Fibroblast of peridontal ligament (primary cell): ENCODE measurements around the gene COL28A1.
A peak's percentile ranks its signal among the peaks of the same experiment; 100 is the strongest.
"Not testable (repeated sequence)": the region's sequence is repeated elsewhere in the genome, so short reads cannot be mapped to it uniquely, and the experiment has no call there.

ENCODE experiments used
- DNase-seq: peaks from one replicate; pipeline ENCODE4 v3.0.0-alpha.2; 2010; ENCODE audit errors: extremely low read depth

COL28A1 gene

DNA sequence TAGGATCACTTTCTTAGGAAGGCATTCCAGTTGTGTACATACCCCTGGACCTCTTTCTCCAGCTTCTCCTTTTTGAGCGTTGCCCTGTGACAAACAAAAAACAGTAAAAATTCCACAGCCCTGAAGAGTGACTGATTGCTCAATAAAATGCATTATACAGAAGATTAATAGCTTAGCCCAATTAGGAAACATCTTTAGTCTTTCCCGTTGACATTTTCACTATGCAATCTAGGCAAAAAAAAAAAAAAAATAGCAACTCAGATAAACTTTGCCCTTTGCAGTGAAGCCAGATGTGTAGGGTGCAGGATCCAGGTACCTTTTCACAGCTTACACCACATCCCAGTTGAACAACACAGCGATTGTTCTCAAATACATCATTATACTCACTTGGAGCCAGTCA is 17.9 kb downstream of the COL28A1 start:
- no peak for DNase-seq

DNA sequence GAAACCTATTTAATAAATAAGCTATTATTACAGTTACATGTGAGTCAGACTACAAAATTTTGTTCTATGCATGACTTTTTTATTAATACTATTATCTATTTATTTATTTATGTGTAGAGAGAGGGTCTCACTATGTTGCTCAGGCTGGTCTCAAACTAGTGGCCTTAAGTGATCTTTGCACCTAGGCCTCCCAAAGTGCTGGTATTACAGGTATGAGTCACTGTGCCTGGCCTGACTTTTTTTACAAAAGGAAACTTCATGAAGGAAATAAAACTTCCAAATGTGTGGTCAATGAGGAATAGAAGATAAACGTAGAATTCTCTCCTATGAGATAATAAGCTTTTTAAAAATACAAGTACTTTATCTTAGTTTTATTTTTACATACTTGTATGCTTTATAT is 19.0 kb downstream of the COL28A1 start:
- no peak for DNase-seq

DNA sequence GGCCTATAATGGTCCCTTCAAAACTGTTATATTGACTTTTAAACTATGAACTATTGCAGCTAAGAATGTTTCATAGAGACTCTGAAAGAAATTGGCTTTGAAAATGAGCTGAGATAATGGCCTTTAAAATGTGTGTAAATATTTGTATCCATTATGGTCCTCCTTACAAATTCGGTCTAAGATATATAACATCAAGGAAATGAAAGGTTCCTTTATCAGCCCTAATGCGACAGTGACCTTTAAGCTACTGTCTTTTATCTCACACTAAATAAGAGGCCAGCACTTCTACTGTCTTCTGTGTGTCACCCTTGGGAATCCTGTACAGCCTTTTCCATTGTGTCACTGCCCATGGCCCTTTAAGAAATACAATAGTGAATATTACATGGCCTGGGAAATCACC is 19.5 kb downstream of the COL28A1 start:
- no peak for DNase-seq

DNA sequence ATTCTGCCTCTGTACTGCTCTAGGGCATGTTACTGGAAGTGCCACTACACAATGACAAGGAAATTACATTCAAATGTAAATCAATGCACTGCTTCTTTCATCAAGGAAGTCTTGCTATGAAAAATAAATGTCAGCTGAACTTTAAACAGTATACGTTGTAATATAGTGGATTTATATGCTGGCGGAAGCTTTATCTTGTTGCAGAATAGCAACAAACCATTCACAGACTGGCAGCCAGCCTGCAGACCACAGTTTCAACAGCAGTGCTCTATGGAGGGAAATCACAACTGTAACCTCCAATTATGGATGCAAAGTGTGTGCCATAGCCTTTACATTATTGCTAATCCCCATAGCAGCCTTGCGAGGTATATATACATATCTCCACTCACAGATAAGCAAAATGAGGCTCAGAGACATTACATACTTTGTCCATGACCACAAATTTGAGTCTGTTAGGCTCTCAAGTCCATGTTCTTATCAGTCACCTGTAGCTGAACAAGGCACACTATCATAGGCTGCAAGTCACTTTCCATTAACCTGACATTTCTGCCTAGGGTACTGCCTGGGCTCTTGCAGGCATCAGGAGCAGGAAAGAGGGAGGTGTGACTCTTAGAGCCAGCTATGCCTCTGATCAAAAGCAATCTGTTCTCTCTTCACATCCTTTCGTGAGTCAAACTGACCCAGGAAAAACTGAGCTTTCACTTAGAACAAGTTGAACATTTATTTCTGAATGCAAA is 22.6 kb downstream of the COL28A1 start:
- no peak for DNase-seq

DNA sequence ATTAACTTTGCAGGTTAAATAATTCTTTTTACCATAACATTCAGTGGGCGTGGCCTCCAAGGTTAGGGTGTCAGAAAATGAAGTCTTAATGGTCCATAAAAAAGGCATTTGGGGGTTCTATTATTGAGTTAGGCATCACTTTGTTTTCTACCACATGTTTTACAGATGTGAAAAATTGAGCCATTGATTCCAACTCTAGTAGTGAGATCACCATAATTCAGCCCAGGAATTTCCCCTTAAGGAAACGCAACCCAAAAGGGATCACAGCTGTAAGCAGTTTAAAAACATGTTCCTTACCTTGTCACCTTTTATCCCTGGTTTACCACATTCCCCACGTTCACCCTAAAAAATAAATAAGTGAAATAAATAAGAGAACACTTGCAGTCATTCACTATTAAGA is 24.9 kb downstream of the COL28A1 start:
- peak; percentile 40 for DNase-seq

DNA sequence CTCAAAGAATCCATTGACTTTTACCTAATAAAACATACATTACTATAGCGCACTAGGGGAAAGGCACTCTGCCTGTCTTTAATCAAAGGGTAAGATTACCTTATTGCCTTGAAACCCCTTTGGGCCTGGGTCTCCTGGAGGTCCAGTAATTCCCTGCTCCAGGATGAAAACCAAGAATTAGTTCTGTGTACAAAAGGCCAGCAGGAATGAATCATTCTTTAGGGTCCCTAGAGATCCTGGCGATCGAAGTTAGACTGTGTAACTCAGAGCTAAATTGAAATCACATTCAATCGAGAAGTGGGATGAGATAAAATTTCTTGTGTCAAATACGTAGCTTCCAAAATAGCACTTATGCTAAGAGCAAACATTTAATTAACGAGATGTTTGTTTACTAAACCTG is 29.8 kb downstream of the COL28A1 start:
- peak; percentile 74 for DNase-seq

DNA sequence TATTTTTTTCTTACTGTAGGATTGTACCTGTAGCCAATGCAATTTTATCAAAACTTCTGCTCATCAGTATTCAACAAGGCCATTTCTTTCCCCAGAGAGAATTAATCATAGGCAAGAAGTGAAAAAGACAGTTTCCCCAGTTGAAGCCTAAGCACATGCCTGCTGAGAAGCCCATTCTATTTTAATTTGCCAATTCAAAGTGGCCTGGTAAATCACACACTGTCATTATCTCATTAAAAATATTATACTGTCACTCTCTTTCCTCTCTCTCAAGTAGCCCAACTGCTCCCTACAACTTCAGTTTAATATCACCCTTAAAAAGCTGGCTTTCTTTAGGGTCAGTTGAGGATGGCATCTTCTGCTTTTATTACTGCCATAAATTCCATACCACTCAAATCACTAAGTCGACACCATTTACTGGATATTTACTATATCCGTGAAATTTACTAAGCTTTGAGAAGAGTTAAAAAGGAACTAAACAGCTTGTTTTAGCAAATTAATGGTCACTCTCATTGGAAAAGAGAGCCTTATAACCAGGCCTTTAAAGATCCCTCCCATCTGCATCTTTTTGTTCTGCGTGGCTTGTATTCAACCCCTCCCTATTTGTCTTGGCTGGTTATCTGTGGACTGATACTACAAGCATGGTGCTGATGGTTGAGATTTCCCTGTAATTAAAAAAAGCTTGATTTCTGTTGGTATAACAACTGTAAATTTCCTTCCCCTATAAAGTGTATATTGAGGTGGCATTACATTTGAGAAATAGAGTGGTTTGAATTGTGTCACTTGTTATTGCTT is 30.6 kb downstream of the COL28A1 start:
- peak; percentile 41 for DNase-seq

DNA sequence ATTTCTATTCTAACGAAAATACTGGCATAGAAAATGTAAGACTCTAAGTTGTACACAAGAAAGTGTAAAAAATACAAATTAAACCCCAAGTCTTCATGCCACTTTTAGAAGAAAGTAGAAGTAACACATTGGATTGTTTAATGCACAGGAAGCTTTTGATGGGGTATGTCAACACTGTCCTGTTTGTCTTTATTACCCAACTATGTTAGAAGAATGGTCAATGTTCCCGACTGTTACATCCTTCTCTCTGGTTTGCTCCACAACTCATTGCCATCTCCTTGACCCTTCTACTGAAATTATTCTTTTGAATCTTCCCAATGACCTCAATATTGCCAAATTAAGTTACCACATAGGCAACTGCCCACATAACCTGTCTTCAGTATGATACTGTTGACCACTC is 35.8 kb downstream of the COL28A1 start:
- DNase-seq = no peak

DNA sequence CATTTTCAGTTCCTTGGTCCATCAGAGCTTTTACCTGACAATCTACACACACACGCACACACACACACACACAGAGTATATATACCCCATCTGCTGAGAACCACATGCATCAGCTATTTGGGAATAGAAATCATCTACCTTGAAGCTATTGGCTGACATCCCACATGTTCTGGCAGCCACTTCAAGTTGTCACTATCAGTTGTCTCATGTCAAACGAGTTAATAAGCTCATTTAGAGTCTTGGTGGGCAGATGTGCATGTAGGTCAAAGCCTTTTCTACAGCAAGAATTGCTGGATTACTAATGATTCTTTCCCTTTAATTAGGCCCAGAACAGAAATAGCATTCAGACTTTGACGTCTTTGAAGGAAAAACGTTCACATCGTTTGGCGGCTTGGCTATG is 36.8 kb downstream of the COL28A1 start:
- no peak for DNase-seq

DNA sequence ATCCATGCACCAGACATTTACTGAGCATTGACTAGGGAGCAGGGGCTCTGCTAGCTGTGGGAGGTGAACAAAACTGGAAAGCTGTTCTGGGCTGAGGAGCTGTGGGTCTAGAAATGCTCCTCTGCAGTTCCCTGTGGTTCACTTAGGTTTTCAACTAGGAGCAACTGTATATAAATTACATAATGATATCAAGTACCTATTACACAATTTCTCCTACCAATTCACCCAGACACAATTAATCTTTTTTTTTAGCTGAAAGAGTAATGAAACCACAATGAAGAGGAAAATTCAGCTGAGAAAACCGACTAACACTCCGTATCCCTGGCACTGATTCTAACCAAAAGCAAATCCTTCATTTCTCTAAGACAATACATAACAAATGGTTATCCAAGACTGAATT is 39.4 kb downstream of the COL28A1 start:
- DNase-seq = no peak

DNA sequence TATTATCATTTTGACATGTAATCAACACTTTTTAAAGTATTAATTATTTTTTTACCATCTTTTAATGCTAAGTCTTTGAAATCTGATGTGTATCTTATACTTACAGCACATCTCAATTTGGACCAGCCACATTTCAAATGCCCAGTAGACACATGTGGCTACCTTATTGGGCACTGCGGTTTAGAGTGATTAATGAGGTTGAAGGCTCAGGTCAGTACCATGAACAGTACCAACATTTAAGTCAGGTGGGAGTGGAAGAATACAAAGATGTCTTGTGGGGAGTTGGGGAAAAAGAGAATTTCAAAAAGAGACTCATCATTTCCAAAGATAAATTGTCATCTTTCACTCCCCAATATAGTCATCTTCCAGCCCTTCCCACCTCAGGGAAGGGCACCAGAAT is 40.5 kb downstream of the COL28A1 start:
- no peak for DNase-seq

DNA sequence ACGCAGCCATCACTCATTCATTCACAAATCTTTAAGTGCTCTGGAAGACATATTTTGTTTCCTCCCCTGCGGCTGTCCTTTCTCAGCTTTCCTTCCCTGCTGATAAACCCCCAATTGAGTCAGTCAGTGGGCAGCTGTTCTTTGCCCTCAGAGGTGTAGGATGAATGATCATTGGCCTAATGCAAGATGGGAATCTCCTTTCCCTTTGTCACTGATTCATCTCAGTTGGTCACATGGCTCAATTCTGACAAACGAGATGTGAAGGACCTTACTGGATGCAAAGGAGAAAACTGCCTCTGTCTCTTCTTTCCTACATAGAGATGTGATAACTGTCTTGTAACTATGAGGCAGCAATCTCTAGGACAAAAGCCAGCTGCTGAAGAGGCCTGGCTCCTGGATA is 44.6 kb downstream of the COL28A1 start:
- DNase-seq = no peak

DNA sequence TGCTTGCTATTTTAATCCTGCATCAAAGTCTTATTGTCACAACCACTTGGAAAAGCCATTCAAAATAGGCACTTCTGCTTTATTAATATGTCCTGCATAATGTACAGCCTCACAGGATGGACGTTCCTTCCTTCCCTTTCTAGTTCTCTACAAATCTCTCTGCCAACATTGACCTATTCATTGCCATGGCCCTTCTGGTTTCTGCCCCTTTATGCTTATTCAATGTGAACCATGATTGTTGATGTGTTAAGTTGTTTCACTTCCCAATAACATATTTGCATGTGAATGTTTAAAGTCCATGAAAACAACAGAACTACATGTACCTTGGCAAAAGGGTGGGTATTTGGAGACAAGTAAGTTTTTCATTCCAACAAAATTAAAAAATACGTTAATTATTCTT is 45.7 kb downstream of the COL28A1 start:
- no peak for DNase-seq

DNA sequence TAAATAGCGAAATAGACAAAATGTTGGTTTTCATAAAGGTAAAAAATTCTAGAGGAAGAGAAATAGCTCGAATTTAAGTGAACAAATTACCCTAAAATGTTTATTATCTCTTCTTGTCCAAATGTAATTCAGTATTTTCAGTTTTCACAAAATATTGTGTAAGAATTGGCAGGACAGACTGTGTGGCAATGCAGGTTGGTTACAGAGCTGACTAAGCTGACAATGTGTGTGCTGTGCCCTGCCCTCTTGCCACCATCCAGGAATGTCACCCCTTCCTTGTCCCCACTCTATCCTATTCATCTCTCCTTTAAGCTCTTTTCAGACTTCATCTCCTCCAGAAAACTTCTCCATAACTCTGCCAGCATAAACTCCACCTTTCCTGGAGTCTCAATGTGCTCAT is 46.1 kb downstream of the COL28A1 start:
- DNase-seq = peak; percentile 40

DNA sequence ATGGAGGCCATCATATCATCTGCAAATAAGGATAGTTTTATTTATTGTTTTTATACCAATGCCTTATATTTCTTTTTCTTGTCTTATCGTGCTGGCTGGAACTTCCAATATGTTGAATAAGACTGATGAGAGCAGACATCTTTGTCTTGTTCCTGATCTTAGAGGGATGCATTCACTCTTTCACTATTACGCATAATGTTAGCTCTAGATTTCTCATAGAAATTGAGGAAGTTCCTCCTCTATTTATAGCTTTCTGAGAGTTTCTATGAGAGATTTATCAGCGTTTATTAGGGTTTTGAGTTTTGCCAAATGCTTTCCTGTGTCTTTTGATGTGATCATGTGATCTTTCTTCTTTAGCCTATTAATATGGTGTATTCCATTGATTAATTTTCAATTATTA is 49.3 kb downstream of the COL28A1 start:
- DNase-seq = no peak

DNA sequence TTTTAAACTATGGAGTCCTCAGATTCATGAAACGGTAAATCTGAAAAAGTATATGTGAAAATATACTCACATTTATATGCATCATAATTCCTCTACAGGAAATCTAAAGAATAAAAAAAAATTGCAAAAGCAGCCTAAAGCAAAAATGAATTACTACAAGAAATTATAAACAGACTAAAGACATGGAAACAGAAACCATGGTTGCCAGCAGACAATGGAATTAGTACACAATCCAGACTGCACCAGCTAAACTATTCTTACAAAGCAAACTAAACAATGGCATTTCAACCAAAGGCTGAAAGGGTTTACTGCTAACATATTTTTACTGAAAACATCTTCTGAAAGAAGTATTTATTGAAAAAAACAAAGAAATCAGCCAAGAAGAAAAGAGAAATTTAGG is 51.6 kb downstream of the COL28A1 start:
- DNase-seq = no peak

DNA sequence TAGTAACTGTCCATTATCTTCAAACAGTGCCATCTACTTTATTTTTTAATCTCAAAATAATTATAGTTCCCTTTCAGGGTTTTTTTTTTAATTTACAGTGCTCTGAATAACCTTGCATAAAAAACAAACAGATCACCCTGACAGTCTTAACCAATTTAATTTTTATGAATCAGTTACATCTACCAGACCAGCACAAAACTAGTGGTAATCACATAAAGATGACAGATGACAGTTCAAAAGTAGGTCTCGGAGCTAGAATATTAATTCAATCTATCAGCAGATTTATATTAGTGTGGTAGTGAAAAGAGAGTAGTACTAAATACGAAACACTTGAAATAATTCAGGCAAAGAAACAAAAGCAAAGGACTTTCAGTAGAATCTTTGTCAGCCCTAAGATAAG is 53.9 kb downstream of the COL28A1 start:
- no peak for DNase-seq

DNA sequence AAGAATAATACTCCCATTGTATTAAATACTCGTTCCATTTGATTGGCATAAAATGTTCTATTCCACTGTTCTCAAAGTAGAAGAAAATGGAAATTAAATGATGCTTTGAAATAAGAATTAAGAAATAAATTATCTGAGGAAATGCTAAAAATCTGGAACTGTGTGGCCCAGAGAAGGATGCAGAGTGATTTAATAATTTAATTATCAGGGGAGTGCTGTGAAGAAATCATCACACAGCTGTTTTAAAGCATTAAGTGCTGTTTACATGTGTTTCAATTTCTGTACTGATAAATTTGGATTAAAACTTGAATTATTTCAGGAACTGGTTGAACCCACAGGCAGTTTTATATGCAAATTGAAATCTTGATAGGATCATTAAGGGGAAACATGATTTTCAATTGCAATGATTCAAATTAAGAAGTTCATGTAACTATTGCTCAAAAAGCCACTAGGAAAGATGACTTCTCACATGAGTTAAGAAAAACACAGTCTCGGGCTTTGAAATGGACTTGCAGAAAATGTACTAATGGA is 56.3 kb downstream of the COL28A1 start:
- DNase-seq = no peak

DNA sequence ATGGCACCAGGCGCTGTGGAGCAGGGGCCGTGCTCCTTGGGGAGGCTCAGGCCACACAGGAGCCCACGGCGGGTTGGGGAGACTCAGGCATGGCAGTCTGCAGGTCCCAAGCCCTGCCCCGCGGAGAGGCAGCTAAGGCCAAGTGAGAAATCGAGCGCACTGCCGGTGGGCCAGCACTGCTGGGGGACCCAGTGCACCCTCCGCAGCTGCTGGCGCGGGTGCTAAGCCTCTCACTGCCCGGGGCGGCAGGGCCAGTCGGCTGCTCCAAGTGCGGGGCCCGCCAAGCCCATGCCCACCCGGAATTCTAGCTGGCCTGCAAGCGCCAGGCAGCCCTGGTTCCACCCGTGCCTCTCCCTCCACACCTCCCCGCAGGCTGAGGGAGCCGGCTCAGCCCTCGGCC is 57.1 kb downstream of the COL28A1 start:
- no peak for DNase-seq

DNA sequence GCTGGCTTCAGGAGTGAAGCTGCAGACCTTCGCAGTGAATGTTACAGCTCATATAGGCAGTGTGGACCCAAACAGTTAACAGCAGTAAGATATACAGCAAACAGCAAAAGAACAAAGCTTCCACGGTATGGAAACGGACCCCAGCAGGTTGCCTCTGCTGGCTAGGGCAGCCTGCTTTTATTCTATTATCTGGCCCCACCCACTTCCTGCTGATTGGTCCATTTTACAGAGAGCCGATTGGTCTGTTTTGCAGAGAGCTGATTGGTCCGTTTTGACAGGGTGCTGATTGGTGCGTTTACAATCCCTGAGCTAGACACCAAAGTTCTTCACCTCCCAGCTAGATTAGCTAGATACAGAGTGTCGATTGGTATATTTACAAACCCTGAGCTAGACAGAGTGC is 58.0 kb downstream of the COL28A1 start:
- not testable (repeated sequence) for DNase-seq

DNA sequence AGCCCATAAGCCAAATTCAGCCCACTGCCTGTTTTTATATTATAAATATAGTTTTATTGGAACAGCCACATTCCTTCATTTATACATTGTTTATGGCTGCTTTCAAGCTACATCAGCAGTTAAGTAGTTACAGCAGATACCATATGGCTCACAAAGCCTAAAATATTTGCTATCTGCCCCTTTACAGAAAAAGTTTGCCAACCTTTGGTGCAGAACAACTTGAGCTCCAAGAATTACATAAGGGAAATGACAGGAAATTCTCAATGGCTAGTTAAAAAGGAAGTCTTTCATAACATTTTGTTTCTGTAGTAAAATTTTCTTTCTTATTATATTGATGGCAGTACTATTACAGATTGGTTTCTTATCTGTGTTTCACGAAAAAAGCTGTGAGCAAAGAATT is 59.3 kb downstream of the COL28A1 start:
- peak; percentile 11 for DNase-seq

DNA sequence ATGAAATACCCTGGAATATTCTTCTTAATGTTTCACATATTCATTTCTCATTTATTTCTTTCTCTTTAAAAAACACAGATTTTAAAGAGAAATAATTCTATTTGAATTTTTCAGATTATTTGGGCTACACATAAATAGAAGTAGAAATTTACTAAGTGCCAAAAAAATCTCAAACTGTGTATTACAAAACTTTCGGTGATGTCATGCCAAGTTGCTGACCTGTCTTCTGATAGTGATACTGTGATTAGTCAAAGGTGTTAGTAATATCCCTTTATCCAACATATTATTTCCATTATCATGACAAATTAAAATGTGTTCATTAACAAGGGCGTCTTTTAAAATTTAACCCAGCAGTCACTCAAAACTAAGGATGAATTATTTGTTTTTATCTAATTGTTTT is 60.1 kb downstream of the COL28A1 start:
- DNase-seq = no peak

DNA sequence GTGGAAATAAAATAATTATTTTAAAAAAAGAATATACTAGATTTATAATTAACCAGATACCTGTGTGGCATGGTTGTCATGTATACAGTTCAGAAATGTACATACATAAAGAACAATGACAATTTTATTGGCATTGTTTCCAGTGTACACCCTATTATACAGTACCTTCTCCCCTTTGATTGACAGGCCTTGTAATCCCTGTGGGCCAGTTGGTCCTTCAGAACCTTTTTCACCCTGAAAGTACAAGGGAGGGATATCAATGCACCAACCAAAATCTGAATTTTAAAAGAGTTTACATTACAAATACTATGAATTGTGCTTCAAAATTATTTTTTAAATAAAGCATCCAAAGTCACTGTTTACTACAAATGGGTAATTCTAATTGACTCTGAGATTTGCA is 61.2 kb downstream of the COL28A1 start:
- DNase-seq = no peak
